IMR-90 (cell line): ENCODE measurements around the gene PIR. TPM values are rescaled to one million over a fixed set of nuclear protein-coding genes. Genes with fewer than 3 reads are reported as not detected.

Experiments used
- ATAC-seq: fragments of 200-7000 bp; cut with Tn5 transposase; 2 replicates; pipeline ENCODE4 v1.9.1; 2020; ENCODE audit warnings: low read depth, mild to moderate bottlenecking, moderate library complexity
- BruUV-seq: library from RNA; stranded (reverse); fragments of 400-500 nt; replicated peaks from 2 replicates; lab custom pipeline; 2021; lab: Mats Ljungman, UMichigan
- CTCF ChIA-PET: fragments of 300-600 bp; formaldehyde crosslinking; extraction: SDS; loops from one replicate; lab custom pipeline; 2021; ENCODE audit warnings: antibody characterized with exemption; lab: Yijun Ruan, JAX
- POLR2A ChIA-PET: fragments of 300-600 bp; sonication (Branson Sonifier 250); formaldehyde crosslinking; loops from one replicate; lab custom pipeline; 2022; ENCODE audit warnings: antibody characterized with exemption; ENCODE audit not compliant: unreplicated experiment; lab: Charles Lee
- DNase-seq: peaks from one replicate; pipeline ENCODE4 v3.0.0; 2013
- H2AFZ ChIP-seq: replicated peaks from 2 replicates; pipeline ENCODE3; 2013; ENCODE audit warnings: low read length, mild to moderate bottlenecking; ENCODE audit not compliant: poor library complexity
- H2AK5ac ChIP-seq: 2 replicates; pipeline ENCODE4 v1.6.1; 2013; ENCODE audit warnings: low read depth, low read length, inconsistent platforms
- H2AK9ac ChIP-seq: replicated peaks from 2 replicates; pipeline ENCODE3; 2013; ENCODE audit warnings: mild to moderate bottlenecking, low read depth, low read length, moderate library complexity; ENCODE audit not compliant: poor library complexity
- H2BK120ac ChIP-seq: 2 replicates; pipeline ENCODE4 v1.6.1; 2013; ENCODE audit warnings: low read depth, low read length, inconsistent platforms
- H2BK15ac ChIP-seq: 3 replicates; pipeline ENCODE4 v1.6.1; 2013; ENCODE audit warnings: low read depth, low read length, inconsistent platforms
- H2BK20ac ChIP-seq: 2 replicates; pipeline ENCODE4 v1.6.1; 2013; ENCODE audit warnings: low read depth, mild to moderate bottlenecking, inconsistent platforms, low read length, moderate library complexity
- H2BK5ac ChIP-seq: 2 replicates; pipeline ENCODE4 v1.6.1; 2013; ENCODE audit warnings: mild to moderate bottlenecking, low read depth, low read length, inconsistent platforms; ENCODE audit not compliant: poor library complexity, severe bottlenecking
- H3K14ac ChIP-seq: replicated peaks from 2 replicates; pipeline ENCODE4 v1.6.1; 2013; ENCODE audit warnings: low read depth, low read length, inconsistent platforms
- H3K18ac ChIP-seq: 2 replicates; pipeline ENCODE4 v1.6.1; 2013; ENCODE audit warnings: low read depth, low read length, control low read depth
- H3K23ac ChIP-seq: 2 replicates; pipeline ENCODE4 v1.6.1; 2013; ENCODE audit warnings: low read depth, low read length, inconsistent platforms
- H3K27ac ChIP-seq: 2 replicates; pipeline ENCODE4 v1.5.1; 2013; ENCODE audit warnings: mild to moderate bottlenecking, control low read depth, low read length; ENCODE audit not compliant: insufficient read depth
- H3K27me3 ChIP-seq: 2 replicates; pipeline ENCODE4 v1.6.1; 2013; ENCODE audit warnings: low read length; ENCODE audit not compliant: control insufficient read depth, insufficient read depth
- H3K36me3 ChIP-seq: 2 replicates; pipeline ENCODE4 v1.6.1; 2013; ENCODE audit warnings: low read length, mixed read lengths; ENCODE audit not compliant: control insufficient read depth, insufficient read depth
- H3K4ac ChIP-seq: 2 replicates; pipeline ENCODE4 v1.6.1; 2013; ENCODE audit warnings: low read depth, low read length, inconsistent platforms
- H3K4me1 ChIP-seq: 2 replicates; pipeline ENCODE4 v1.6.1; 2013; ENCODE audit warnings: low read length, mixed read lengths; ENCODE audit not compliant: control insufficient read depth, insufficient read depth
- H3K4me2 ChIP-seq: 2 replicates; pipeline ENCODE4 v1.6.1; 2013; ENCODE audit warnings: low read depth, mild to moderate bottlenecking, control low read depth, low read length, moderate library complexity
- H3K4me3 ChIP-seq: 2 replicates; pipeline ENCODE4 v1.5.1; 2013; ENCODE audit warnings: low read depth, mild to moderate bottlenecking, control low read depth, low read length, moderate library complexity; ENCODE audit not compliant: insufficient read depth
- H3K56ac ChIP-seq: 2 replicates; pipeline ENCODE4 v1.6.1; 2013; ENCODE audit warnings: low read length, inconsistent platforms; ENCODE audit not compliant: insufficient read depth; ENCODE audit errors: extremely low read depth
- H3K79me1 ChIP-seq, 2 experiments: 2 replicates each; pipeline ENCODE4 v1.6.1; 2013; ENCODE audit warnings: low read length in 2 of 2, inconsistent platforms in 1 of 2, low read depth in 1 of 2
- H3K9ac ChIP-seq: 2 replicates; pipeline ENCODE4 v1.6.1; 2013; ENCODE audit warnings: low read depth, low read length, control low read depth
- H3K9me1 ChIP-seq: 2 replicates; pipeline ENCODE4 v1.6.1; 2013; ENCODE audit warnings: low read length, inconsistent platforms; ENCODE audit not compliant: insufficient read depth
- H3K9me3 ChIP-seq: 2 replicates; pipeline ENCODE4 v1.6.1; 2013; ENCODE audit warnings: low read length; ENCODE audit not compliant: control insufficient read depth, insufficient read depth
- H4K20me1 ChIP-seq: 2 replicates; pipeline ENCODE4 v1.6.1; 2013; ENCODE audit warnings: low read length, inconsistent platforms; ENCODE audit not compliant: insufficient read depth
- H4K5ac ChIP-seq: 2 replicates; pipeline ENCODE4 v1.6.1; 2013; ENCODE audit warnings: mild to moderate bottlenecking, low read depth, low read length, control low read depth
- H4K8ac ChIP-seq, 2 experiments: 2 replicates each; pipeline ENCODE4 v1.6.1; 2013; ENCODE audit warnings: low read depth in 2 of 2, low read length in 2 of 2, control low read depth in 1 of 2, inconsistent platforms in 1 of 2
- H4K91ac ChIP-seq: 2 replicates; pipeline ENCODE4 v1.6.1; 2013; ENCODE audit warnings: low read depth, low read length, inconsistent platforms; ENCODE audit not compliant: insufficient read depth
- BHLHE40 ChIP-seq: fragments of 150-350 bp; IDR thresholded peaks from 2 replicates; pipeline ENCODE4 v1.6.1; 2016; ENCODE audit warnings: mild to moderate bottlenecking, low read depth, low read length
- CHD1 ChIP-seq: IDR thresholded peaks from 2 replicates; pipeline ENCODE4 v1.6.1; 2012; ENCODE audit warnings: low read depth, low read length, improper control_type of control experiment
- CTCF ChIP-seq: conservative IDR thresholded peaks from 2 replicates; pipeline ENCODE4 v1.5.1; 2012; ENCODE audit warnings: mild to moderate bottlenecking, low read depth, low read length, improper control_type of control experiment
- ELK1 ChIP-seq: fragments of 150-350 bp; IDR thresholded peaks from 2 replicates; pipeline ENCODE4 v1.6.1; 2016; ENCODE audit warnings: low read depth, mild to moderate bottlenecking, low read length, moderate library complexity, borderline replicate concordance
- FOS ChIP-seq: fragments of 150-350 bp; IDR thresholded peaks from 2 replicates; pipeline ENCODE4 v1.6.1; 2016; ENCODE audit warnings: low read depth, low read length
- MAZ ChIP-seq: IDR thresholded peaks from 2 replicates; pipeline ENCODE4 v1.6.1; 2012; ENCODE audit warnings: low read depth, mild to moderate bottlenecking, low read length, improper control_type of control experiment, moderate library complexity, borderline replicate concordance
- MXI1 ChIP-seq: IDR thresholded peaks from 2 replicates; pipeline ENCODE4 v1.6.1; 2012; ENCODE audit warnings: low read depth, mild to moderate bottlenecking, low read length, moderate library complexity, borderline replicate concordance
- NFE2L2 ChIP-seq: fragments of 150-350 bp; IDR thresholded peaks from 2 replicates; pipeline ENCODE4 v1.6.1; 2016; ENCODE audit warnings: low read depth, mild to moderate bottlenecking, low read length
- POLR2A ChIP-seq: IDR thresholded peaks from 2 replicates; pipeline ENCODE4 v1.6.1; 2012; ENCODE audit warnings: mild to moderate bottlenecking, low read depth, low read length
- RAD21 ChIP-seq: IDR thresholded peaks from 2 replicates; pipeline ENCODE4 v1.6.1; 2012; ENCODE audit warnings: low read length, improper control_type of control experiment
- RCOR1 ChIP-seq: IDR thresholded peaks from 2 replicates; pipeline ENCODE4 v1.6.1; 2012; ENCODE audit warnings: mild to moderate bottlenecking, low read length, improper control_type of control experiment; ENCODE audit not compliant: insufficient replicate concordance
- RFX5 ChIP-seq: IDR thresholded peaks from 2 replicates; pipeline ENCODE4 v1.8.0; 2012; ENCODE audit warnings: low read depth, mild to moderate bottlenecking, low read length, moderate library complexity
- SMC3 ChIP-seq: fragments of 150-350 bp; IDR thresholded peaks from 2 replicates; pipeline ENCODE4 v1.6.1; 2016; ENCODE audit warnings: low read depth, mild to moderate bottlenecking, antibody characterized with exemption, low read length, moderate library complexity
- USF2 ChIP-seq: fragments of 150-350 bp; IDR thresholded peaks from 2 replicates; pipeline ENCODE4 v1.6.1; 2017; ENCODE audit warnings: mild to moderate bottlenecking, antibody characterized with exemption, low read length, low read depth
- WGBS, 2 experiments: methylation state at CpG; one replicate each; pipeline versions ENCODE4 v1.1.5 to v1.1.7; 2013; ENCODE audit warnings: missing lambda C conversion rate in 2 of 2; ENCODE audit not compliant: insufficient read length in 1 of 2; ENCODE audit errors: extremely low coverage in 2 of 2; 5-methylcytosine and 5-hydroxymethylcytosine counted together
- dilution Hi-C: fragments of 300-500 bp; cut with HindIII; formaldehyde crosslinking; loops from one replicate; pipeline ENCODE4 v1.14.3; 2018; ENCODE audit warnings: low sequenced_read_pairs; ENCODE audit not compliant: unreplicated experiment
- in situ Hi-C: fragments of 300-500 bp; cut with MboI; formaldehyde crosslinking; loops from 3 replicates; pipeline ENCODE4 v1.14.3; 2019; ENCODE audit warnings: low sequenced_read_pairs, inconsistent platforms, mixed read lengths
- intact Hi-C: fragments of 100-400 bp; cut with micrococcal nuclease; formaldehyde crosslinking; loops from 2 replicates; pipeline ENCODE4 v1.10.0; 2022
- polyA plus RNA-seq, 3 experiments: library from polyadenylated mRNA; depleted of rRNA; stranded (reverse); fragments of >200 nt; gene quantifications; 2 replicates each; pipeline ENCODE4 v1.2.3, GENCODE V29; 2012; ENCODE audit warnings: low replicate concordance in 1 of 3
- total RNA-seq: library from RNA; depleted of rRNA; stranded (reverse); fragments of >200 nt; gene quantifications from 2 replicates; pipeline ENCODE4 v1.2.3, GENCODE V29; 2012

The PIR gene
- total and polyA plus RNA-seq, 2 of the 4 experiments (the other 2 are of a cell fraction), result 5.7 to 8.7 TPM

DNA sequence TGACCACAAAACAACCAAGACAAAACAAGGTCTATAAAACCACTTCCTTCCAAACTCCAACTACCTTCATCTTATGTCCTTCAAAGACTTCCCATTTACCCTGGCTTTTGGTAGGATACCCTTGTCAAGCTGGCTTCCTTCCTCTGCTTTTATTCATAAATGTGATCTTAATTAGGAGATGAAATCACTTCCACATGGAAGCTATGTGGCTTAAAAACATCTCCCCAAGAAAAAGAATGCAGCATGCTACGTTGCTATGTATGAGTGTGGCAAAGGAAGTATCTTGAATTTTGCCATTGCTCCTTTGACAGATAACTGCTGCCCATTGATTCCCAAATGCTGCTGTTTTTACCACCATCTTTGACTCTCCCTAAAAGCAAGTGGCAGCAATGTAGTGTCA is 62.5 kb downstream of the PIR start:
- Histone ChIP-seq H3K79me1 (no peaks in the 10 kb centered on the region), H3K9me3 (no peaks in the 10 kb centered on the region), H2AK5ac (no peak overlapping the region), H3K56ac (no peak overlapping the region), H3K14ac (no peak overlapping the region), H2AK9ac (no peak overlapping the region), H2BK120ac (no peak overlapping the region), H3K9me1 (no peaks in the 10 kb centered on the region), H3K4ac (no peak overlapping the region), H4K8ac (no peak overlapping the region), H3K27ac (no peak overlapping the region), H3K4me1 (no peaks in the 10 kb centered on the region), H2BK15ac (no peak overlapping the region), H4K5ac (no peak overlapping the region), H3K4me3 (no peak overlapping the region), H2BK20ac (no peak overlapping the region), H2BK5ac (no peak overlapping the region), H3K4me2 (no peak overlapping the region), H2AFZ (no peak overlapping the region), H3K23ac (no peak overlapping the region), H3K9ac (no peak overlapping the region), H3K27me3 (no peaks in the 10 kb centered on the region; the same call in 1 of the 2 replicates), H4K91ac (no peak overlapping the region), H4K20me1 (no peaks in the 10 kb centered on the region), H3K18ac (no peak overlapping the region), H3K36me3 (peaks cover 1% of the 10 kb centered on the region; the same call in 1 of the 2 replicates)
- intact Hi-C loops, result no loop called here
- DNase-seq (no peak), ATAC-seq (no peak)
- no CpG with 5 or more reads among the region's 1 CpG for WGBS, 2 experiments
- TF ChIP-seq ELK1 (no peak), SMC3 (no peak), NFE2L2 (no peak), CHD1 (no peak), BHLHE40 (no peak), RCOR1 (no peak), USF2 (no peak), MAZ (no peak), CTCF (no peak), RFX5 (no peak), FOS (no peak), MXI1 (no peak), RAD21 (no peak), POLR2A (no peak)
- ChIA-PET POLR2A (no interaction called here), CTCF (no interaction called here)
- BruUV-seq, result no TSS peak
- in situ Hi-C loops, result no loop called here
- dilution Hi-C loops, result no loop called here
